Umbilical cord (tissue), 2 donors: Measurements from ENCODE around the gene NOB1. TPM values are rescaled to one million over a fixed set of nuclear protein-coding genes. Genes with fewer than 3 reads are reported as not detected.

Source experiments
- DNase-seq: peaks from one replicate; pipeline ENCODE4 v3.0.0-alpha.2; 2015; ENCODE audit warnings: low spot score
- total RNA-seq: library from RNA; depleted of rRNA; stranded (reverse); fragments of >200 nt; gene quantifications from one replicate; pipeline ENCODE4 v1.2.3, GENCODE V29; 2014; ENCODE audit warnings: low replicate concordance; ENCODE audit not compliant: insufficient read depth

The NOB1 gene
- total RNA-seq, 1 donor from 2014 or later = 22.9 TPM

DNA sequence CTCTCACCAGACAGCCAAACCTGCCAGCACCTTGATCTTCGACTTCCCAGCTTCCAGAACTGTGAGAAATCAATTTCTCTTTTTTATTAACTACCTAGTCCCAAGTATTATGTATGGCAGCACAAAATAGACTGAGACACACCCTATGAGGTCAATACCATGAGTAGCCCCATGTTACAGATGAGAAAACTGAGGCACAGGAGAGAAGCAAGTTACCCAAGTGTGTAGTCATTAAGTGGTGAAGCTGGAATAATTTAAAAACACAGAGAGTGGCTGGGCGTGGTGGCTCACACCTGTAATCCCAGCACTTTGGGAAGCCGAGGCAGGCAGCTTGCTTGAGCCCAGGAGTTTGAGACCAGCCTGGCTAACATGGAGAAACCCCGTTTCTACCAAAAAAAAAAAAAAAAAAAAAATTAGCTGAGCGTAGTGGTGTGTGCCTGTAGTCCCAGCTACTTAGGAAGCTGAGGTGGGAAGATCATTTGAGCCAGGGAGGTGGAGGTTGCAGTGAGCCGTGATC, 33.2 kb downstream of the NOB1 start:
- no peak for DNase-seq

DNA sequence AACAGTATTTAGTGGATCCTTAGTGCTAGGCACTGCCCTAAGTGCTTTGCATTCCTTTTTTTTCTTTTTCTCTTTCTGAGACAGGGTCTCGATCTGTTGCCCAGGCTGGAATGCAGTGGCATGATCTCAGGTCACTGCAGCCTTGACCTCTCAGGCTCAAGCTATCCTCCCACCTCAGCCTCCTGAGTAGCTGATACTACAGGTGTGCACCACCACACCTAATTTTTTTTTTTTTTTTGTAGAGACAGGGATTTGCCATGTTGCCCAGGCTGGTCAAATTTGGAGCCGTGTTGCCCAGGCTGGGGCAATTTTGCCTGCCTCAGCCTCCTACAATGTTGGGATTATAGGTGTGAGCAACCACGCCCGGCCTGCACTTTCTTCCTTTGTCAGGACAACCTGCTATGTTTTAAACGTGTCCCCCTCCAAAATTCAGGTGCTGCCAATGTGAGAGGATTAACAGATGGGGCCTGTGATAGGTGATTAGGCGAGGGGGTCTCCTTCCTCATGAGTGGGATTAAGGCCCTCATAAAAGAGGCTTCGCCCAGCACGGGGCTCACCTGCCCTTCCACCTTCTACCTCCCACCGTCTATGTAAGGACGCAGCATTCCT, 33.8 kb downstream of the NOB1 start:
- no peak for DNase-seq

DNA sequence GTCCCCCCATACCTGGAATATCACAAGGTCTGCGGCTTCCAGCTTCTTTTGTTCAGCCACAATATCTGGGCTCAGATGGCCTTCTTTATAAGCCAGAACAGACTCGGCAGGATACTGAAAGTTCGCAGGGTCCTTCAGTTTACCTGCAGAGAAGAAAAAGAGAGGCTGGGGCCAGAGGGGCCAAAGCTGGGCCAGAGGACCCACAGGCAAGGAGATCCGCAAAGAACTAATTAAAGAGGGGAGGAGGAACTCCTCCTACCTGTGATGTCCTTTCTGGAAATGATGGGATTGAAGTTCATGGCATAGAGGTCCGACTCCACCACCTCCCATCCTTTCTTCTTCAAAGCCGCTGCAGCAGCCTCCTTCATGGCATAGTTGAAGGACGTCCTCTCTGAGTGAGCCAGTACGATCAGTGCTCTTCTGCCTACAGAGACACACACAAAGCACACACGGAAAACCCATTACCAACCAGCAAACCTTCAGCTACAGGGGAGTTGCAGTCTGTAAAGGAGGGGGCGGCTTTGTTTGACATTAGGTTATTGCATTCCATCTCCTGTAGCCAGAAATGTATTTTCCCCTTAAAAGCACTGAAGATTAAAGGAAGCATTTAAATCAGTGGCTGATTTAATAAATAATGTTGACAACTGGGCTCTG, 36.5 kb downstream of the NOB1 start:
- no peak for DNase-seq

DNA sequence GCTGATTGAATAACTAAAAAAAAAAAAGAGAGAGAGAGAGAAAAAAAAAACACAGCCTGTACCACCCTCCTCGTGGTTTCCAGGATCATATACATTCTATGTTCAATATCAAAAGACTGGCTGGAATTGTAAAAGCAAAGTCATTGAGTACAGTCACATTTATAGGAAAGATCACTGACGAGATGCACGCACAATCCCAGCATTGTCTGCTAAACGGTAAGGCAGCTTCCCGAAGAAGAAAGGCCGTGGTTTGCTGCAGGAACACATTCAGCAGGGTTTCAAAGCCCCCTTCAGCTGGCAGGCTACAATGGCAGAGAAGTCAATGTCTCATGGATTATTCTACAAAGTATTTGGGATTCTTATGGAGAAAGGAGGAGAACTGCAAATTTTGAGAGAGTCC, 37.7 kb downstream of the NOB1 start:
- no peak for DNase-seq

DNA sequence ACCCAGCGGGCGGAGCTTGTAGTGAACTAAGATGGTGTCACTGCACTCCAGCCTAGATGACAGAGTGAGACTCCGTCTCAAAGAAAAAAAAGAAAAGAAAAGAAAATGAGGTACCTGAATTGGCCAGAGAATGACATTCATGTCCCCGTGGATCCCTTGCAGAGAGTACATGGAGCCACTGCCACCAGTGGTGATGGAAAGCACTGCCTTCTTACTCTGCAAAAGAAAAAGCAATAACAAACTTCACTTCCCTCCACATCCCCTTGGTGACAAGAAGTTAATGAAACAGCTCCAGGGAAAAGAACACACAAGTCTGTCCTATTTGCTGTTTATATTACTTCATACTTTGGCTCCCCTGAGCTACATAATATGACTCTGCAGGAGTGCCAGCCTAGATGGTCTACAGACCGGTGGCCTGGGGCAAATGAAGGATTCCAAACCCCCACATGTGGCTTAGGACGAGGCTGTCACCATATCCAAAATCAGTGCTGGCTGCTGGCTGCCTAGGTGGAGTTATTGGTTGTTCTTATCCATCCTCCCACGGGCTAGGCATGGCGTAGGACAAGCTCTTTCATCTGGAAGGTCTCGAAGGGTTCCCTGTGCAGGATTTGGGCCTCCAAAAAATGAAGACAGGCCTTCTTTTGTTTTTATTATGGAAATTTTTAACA, 41.7 kb downstream of the NOB1 start:
- DNase-seq = no peak

DNA sequence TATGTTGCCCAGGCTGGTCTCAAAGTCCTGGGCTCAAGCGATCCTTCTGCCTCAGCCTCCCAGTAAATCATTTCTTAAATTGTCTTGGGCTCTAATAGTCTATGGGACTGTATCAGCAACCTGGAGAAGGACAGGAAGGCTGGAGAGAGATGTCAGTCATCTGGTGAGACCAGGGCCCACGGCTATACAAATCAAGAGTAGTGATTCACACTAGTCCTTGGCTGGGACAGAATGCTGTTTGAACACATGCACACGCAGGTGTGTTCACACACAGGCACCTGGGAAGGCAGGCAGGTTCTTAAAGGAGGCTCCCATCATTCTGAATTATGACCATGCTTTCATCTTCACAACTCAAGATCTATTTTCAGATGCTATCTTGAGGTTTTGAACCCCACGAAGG, 42.4 kb downstream of the NOB1 start:
- no peak for DNase-seq

DNA sequence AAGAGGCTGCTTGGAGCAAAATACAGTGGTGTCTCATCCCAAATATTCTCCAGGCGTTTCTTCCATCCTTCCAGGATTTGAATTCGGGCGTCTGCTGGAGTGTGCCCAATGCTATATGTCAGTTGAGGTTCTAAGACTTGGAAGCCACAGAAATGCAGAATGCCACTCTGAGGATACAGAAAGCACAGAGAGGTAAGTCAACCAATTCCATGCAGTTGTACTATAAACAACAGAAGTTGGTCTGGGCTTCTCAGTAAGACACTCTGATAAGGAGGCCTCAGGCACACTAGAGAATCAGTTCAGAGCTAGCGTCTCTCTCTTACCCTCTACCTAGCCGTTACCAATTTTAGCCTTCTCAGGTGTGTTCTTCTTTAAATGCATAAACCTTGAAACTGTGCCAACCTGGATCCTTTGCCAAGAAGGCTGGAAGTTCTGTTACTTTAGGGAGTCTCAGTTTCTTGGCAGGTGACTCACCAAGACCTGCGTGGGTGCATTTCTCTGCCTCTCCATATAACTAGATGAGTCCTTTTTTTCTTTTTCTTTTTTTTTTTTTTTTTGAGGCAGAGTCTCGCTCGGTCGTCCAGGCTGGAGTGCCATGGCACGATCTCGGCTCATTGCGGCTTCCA, 43.5 kb downstream of the NOB1 start:
- no peak for DNase-seq

DNA sequence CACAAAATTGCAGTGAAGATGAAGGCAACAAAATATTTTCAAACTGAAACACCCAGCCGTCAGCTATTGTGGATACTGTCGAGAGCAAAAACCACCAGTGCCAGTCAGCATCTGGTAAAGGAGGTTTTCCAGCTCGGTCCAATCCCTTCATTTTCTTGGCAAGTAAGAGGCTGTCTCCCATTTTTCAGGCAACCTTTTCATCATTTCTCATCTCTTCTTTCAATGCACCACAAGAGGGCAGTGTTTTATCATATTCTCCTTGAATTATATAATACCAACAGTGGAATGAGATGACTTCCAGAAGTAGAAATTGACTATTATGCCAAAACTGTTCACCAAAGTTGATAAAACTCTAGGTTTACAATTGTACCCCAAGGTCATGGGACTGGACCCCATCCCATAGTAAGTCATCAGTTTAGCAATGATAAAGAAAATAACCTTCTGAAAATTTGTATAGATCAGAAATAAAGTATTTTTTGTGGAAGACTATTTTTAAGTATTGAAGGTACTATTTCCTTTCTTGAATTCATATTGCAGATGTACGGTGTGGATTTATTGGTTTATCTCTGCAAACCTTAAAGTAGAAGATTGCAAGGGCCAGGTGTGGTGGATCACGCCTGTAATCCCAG, 45.2 kb downstream of the NOB1 start:
- peak; percentile 67 for DNase-seq

DNA sequence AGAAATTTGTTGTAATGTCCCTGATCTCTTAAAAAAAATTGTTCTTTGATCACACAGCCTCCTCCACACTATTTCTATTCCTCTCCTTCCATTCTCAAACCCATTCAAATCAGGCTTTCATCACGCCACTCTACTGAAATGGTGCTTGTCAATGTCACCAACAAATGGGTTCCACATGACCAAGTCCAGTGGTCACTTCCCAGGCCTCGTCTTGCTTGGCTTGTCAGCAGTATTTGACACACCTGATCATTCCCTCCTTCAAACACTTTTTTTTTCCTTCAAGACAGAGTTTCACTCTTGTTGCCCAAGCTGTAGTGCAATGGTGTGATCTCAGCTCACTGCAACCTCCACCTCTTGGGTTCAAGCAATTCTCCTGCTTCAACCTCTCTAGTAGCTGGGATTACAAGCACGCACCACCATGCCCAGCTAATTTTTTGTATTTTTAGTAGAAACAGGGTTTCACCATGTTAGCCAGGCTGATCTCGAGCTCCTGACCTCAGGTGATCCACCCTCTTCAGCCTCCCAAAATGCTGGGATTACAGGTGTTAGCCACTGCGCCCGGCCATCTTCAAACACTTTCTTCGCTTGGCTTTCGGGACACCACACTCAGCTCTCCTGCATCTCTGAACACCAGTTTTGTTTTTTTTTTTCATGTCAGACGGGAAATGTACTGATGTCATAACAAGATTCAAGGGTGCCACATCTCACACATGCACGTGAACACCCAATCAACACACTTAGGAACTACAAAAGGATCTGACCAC, 46.6 kb downstream of the NOB1 start:
- DNase-seq = no peak

DNA sequence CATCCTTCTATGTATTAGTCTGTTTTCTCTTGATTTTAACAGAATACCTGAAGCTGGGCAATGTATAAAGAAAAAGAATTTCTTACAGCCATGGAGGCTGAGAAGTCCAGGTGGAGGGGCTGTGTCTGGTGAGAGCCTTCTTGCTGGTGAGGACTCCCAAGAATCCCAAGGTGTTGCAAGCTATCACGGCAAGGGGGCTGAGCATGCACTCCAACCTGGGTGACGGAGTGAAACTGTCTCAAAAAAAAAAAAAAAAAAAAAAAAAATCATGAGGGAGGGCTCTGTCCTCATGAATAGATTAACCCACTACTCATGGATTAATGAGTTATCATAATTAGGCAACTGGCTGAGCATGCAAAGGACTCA, 47.8 kb downstream of the NOB1 start:
- DNase-seq = no peak

DNA sequence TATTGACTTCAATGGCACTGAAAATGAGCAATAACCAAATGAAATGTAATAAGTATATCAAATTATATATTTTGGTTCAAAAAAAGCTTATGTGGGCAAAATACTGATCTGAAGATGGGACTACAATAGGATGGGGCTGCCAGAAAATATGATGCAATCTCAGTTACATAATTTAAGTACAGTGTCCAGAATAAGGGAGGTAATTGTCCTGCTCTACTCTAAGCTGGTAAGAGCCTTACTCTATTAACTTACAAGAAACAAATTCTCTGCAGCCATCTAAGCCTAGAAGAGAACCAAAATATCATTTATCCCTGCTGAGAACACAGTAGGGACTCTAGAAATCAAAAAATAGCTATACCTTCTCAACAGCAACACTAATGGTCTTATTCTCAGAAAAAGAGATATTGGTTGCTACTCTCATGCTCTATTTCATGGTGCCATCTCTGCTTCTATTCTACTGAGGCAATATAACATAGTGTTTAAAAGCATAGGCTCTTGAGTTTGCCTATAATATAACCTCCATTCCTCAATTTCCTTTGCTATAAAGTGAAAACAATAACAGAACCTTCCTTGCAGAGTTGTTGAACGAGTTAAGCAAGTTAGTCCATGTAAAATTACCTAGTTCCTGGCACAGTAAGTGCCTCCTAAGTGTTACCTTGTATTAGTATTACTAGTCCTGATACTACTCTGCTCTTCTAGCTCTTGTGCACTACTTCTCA, 48.3 kb downstream of the NOB1 start:
- peak; percentile 13 for DNase-seq

DNA sequence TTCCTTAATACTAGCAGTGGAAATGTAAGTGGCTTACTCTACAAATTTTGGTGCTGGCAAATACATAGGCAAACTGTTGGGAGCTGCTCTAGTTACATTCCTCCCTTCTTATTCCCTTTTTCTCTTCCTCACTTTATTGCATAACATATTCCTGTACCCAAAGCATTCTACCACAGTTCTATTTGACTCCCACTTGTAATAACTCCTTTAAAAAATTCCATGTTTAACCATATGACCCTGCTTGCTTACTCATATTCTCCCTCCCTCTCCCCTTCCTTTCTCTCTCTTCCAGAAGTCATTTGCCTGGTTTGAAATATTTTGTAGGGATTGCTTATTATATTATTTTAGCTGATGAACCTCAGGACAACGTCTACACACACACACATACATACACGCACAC, 51.1 kb downstream of the NOB1 start:
- no peak for DNase-seq

DNA sequence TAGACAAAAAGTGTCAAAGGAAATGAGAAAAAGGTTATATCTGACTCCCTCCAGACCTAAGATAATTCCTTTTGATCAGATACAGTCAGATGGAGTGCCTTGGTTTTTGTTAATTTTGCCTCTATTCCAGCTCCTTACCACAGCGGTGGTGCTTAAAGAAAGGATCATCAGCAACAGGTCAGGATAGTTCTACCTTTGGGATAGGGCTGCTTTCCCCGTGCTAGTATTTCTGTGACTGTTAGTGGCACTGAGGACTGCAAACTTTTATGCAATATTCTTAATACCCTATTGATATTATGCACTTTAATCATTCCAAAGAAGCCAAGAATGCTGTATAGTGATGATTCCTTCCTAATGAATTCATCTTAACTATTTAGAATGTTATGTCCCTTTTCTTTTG, 52.9 kb downstream of the NOB1 start:
- no peak for DNase-seq

DNA sequence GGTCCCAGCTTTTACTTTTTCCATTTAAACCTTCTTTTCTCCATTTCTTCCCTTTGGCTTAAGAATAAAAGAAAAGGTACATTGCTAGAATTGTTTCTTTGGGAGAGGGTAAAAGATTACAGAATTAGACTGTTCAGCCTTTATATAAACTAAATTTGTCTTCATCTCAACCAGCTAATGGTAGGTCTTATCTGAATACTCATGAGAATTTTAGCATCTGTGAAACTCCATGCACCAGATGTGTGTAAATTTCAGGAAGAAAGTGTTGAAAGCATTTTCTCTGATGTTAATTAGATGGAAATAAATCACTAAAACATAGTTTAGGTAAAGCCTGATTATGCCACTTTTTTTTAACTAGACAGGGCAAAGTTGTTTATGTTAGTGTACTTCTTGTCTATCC, 53.3 kb downstream of the NOB1 start:
- no peak for DNase-seq

DNA sequence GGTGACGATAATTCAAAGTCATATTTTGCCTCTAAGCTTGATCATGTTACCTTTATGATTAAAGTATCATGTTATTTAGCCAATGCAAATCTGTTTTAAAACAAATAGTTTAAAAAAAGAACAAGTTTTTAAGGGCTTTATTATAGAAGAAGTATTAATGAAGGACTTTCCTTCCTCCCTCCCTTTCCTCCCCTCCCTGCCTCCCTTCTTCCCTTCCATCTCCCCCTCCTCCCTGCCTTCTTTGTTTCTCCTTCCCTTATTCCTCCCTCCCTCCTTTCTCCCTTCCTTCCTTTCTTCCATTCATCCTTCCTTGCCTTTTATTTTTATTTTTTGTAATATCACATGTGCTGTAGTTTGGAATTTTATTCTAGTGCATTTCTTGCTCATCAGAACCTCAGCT, 54.8 kb downstream of the NOB1 start:
- no peak for DNase-seq

DNA sequence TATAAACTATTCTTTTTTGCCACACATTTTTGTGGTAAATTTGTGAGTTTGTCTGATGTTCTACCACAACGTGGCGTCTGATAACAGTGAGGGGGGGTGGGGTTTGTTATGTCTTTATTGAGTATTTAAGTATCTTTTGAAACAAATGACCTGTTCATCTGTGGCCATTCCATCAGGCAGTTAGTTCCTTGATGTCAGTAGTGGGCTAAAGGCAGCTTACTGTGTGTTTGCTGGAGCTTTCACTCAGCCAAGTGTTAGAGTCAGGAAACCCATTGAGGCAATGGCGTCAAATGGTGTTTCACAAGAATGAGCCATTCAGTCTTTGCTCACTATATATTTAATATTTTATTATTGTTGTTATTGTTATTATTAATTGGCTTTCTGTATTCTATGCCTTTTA, 56.3 kb downstream of the NOB1 start:
- no peak for DNase-seq

DNA sequence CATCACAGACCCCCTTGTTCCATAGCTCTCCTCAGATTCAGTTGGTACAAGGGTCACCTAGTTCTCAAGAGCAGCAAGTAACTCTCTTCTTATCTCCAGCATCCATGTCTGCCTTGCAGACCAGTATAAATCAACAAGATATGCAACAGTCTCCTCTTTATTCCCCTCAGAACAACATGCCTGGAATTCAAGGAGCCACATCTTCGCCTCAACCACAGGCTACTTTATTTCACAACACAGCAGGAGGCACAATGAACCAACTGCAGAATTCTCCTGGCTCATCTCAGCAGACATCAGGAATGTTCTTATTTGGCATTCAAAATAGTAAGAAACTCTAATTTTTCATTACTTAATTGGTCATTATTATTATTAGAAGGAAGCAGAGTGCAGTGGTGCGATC, 60.8 kb downstream of the NOB1 start:
- DNase-seq = no peak

DNA sequence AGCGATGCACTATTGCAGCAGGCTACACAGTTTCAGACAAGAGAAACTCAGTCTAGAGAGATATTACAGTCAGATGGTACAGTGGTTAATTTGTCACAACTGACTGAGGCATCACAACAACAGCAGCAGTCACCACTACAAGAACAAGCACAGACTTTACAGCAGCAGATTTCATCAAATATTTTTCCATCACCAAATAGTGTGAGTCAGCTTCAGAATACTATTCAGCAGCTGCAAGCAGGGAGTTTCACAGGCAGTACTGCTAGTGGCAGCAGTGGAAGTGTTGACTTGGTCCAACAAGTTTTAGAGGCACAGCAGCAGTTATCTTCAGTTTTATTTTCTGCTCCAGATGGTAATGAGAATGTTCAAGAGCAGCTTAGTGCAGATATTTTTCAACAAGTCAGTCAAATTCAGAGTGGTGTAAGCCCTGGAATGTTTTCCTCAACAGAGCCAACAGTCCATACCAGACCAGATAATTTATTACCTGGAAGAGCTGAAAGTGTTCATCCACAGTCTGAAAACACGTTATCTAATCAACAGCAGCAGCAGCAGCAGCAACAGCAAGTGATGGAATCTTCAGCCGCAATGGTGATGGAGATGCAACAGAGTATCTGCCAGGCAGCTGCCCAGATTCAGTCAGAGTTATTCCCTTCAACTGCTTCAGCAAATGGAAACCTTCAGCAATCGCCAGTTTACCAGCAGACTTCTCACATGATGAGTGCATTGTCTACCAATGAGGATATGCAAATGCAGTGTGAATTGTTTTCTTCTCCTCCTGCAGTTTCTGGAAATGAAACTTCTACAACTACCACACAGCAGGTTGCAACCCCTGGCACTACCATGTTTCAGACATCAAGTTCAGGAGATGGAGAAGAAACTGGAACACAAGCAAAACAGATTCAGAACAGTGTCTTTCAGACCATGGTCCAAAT, 62.5 kb downstream of the NOB1 start:
- DNase-seq = peak; percentile 45
